HG02588 (cell line): Measurements from ENCODE around the gene FAM114A2.
A peak's percentile ranks its signal among the peaks of the same experiment; 100 is the strongest.
"Not testable (repeated sequence)": the region's sequence is repeated elsewhere in the genome, so short reads cannot be mapped to it uniquely, and the experiment has no call there.

Experiments
- ATAC-seq: cut with Tn5 transposase; IDR thresholded peaks from one replicate; pipeline ENCODE4 v1.9.1; 2021; ENCODE audit warnings: mild to moderate bottlenecking, moderate library complexity; ENCODE audit not compliant: unreplicated experiment

Gene FAM114A2

DNA sequence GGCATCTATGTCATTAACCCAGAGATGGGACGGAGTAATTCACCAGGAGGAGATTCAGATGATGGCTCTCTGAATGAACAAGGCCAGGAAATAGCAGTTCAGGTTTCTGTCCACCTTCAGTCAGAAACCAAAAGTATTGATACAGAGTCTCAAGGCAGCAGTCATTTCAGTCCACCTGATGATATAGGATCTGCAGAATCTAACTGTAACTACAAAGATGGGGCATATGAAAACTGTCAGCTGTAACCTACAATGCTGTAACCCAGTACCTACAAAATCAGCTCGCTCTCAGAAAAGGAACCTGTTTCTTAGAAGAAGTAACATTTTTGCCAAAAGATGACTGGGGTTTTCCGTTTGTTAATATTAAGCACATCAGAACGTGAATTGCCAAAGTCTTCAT, 14.8 kb upstream of the FAM114A2 start:
- ATAC-seq, result no peak

DNA sequence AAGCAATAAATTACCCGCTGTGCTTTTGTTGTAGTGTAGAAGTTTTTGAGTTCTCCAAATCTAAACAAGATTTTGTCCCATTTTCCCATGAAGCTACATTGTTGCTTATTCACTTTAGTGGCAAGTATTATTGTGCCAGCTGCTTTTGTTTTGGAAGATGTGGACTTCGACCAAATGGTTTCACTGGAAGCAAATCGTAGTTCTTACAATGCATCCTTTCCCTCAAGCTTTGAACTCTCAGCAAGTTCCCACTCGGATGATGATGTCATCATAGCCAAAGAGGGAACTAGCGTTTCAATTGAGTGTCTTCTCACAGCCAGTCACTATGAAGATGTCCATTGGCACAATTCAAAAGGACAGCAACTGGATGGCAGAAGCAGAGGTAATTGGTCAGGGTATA, 10.9 kb upstream of the FAM114A2 start:
- ATAC-seq, result no peak

DNA sequence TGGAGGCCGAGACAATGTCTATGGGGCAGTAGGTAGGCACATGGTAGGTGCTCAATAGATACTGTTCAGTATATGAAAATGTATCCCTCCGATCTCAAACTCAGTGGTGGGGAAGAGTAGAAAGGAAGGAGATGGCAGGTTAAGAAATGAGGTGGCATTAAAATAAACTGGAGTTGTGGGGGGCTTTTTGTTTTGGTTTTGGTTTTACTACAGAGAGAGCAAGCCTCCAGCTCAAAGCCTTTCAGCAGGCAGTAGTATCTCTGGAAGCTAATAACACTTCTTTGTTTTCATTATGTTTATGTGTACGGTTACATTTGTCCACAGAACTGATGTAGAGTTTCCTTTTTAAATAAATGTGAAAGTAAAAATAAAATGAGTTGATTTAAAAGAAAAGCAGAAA, 8.6 kb upstream of the FAM114A2 start:
- ATAC-seq, result no peak

DNA sequence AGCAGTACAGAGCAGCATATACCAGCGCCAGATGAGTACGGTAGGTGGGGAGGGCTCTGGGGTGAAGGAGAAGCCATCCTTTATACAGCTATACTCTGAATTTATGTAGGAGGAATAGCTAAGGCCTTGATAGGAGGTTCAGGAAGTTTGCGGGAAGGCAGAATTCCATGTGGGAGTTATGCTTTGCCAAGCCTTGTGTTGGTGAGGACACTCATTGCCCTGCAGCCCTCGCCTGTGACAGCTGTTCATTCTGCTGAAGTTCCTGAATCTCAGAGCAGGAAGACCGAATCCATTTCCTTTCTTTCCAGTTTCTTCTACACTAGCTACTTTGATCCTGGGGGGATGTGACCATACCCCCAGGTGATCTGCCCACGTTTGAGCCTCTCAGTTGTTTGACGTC, 7.8 kb upstream of the FAM114A2 start:
- no peak for ATAC-seq

DNA sequence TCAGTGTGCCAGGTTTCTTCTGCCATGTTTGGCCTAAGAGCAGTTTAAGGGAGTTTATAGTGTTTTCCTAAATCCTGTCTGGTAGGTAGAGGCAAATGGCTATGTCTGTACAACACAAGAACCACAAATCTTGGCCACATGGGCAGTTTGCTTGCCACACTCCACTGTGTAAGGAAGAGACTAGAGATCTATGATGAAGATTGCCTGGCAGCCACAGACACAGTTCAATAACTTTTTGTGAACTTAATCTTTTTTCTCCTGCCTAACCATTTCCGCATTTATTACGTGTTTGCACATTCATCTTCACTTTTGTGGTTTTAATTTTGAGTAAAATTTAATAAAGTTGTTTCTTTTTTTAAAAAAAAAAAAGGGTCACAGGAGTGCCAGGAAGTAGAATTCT, 5.9 kb upstream of the FAM114A2 start:
- ATAC-seq, result no peak

DNA sequence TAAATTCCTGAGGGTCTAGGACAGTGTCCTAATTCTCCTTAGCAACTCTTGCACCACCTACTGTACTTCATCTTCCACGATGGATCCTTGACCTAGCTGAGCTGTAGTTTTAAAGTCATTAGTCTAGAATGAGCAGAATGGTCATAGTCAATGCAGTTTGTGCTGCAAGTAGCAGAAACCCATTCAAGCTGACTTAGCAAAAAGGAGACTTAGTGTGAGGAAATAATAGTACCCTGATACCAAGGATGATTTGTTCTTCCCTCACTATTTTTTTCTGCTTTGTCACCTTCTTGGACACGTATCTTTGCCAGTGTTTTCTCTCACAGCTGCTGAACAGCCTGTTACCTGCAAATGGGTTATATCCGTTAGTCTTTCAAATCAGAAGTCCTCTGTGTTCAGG, 5.4 kb upstream of the FAM114A2 start:
- ATAC-seq, result no peak

DNA sequence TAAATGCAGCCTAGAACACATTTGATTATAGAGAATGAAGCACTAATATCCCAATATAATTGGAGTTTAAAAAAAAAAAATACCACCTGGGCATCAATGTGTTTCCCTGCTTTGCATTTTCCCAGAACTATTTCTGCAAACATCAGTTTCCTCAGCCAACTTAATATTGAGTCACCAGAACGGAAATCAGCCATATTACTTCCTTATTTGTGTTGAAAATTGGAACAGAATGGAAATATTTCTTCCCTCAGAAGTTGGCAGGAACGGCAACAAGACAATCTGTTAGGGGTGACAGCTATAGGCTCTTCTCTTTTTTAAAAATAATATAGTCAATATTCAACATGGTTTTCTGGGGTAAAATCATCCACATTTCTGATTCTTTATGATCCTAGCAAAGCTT, 4.1 kb upstream of the FAM114A2 start:
- no peak for ATAC-seq

DNA sequence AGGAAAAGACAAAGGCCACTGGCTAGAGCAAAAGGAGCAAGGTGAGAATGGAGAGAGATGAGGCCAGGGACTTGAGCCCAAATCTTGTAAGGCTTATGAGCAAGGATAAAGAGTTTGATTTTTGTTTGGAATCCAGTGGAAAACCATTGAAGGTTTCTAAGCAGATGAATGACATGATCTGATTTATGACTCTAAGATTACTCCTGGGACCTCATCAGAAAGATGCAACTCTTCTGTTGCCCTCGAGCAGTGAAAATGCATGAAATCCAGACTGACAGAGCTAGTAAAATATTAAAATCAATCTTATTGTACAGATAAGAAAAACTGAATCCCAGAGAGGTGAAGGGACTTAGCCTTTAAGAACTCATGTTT, 734 bp upstream of the FAM114A2 start:
- ATAC-seq, result no peak

DNA sequence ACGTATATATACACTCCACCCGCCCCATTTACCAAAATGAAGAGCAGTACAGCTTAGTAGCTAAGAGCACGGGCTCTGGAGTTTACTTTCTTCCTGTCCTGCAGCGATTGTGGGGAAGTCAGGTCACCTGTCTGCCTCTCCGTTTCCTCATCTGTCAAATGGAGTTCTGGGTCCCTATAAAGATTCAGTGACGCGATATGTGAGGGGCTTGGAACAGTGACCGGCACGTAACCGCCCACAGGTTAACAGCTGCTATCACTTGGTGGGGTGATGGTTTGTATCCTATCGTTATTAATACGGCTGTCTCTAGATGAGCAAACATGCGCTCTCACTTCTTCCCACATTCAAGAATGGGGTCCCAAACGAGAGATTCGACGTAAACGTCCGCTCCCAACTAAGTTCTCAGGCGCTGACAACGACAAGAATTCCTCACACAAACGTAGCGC, 426 bp downstream of the FAM114A2 start:
- ATAC-seq, result peak; percentile 45

DNA sequence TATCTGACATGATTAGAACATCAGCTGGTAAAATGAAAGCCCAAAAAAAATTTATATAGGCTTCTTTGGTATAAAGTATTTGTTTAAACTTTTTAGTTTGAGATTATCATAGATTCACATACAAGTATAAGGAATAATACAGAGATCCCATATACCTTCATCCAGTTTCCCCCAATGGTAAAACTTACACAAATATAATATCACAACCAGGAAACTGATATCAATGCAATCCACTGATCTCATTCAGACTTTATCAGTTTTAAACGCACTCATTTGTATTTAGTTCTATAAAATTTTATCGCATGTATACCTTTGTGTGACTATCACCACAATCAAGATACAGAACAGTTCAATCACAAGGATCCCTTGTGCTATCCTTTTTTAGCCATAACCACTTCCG, 3.8 kb downstream of the FAM114A2 start:
- ATAC-seq, result no peak

DNA sequence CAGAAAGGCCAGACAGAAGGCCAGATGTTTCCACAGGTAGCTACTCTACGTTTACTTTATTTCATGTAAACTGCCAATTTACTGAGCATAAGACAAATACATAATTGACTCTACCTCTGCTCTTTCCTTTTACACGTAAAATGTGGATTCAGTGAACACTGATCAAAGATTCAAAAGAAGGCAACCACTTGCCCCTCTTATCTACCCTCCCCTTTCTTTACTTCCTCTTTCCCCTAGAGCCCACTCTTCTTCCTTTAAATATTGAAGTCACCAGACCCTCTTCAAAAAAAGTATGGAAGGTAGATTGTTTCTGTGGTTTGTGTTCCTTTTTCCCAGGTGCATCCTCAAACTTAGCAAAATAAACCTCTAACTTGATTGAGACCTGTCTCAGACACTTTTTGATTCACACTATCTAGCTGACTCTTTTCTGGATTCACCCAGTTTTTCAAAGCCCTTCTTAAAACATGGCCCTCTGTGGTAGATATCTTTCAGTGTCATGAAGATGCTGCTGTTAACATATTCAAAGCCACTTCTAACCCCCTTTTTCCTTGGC, 6.7 kb downstream of the FAM114A2 start:
- ATAC-seq, result no peak

DNA sequence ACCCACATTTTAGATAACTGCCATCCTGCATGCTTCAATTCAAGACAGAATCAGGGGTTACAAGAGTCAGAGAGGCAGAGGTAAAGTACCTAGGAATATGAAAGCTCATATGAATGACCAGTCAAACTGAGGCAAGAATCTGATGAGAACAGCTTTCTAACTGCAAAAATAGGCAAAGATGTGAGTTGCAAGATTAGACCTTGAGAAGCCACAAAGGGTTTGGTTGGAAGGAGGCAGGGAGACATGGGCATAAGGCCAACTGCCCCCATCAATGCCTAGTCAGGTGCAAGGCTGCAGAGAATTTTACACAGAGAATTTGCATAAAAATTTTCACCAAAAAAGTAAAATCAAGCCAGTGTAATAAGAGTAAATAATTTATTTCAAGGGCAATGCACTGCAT, 12.8 kb downstream of the FAM114A2 start:
- no peak for ATAC-seq

DNA sequence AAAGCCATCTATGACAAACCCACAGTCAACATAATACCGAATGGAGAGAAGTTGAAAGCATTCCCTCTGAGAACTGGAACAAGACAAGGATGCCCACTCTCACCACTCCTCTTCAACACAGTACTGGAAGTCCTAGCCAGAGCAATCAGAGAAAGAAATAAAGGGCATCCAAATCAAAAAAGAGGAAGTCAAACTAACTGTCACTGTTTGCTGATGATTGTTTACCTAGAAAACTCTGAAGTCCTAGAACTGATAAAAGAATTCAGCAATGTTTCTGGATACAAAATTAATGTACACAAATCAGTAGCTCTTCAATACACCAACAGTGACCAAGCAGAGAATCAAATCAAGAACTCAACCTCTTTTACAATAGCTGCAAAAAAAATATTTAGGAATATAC, 19.8 kb downstream of the FAM114A2 start:
- not testable (repeated sequence) for ATAC-seq

DNA sequence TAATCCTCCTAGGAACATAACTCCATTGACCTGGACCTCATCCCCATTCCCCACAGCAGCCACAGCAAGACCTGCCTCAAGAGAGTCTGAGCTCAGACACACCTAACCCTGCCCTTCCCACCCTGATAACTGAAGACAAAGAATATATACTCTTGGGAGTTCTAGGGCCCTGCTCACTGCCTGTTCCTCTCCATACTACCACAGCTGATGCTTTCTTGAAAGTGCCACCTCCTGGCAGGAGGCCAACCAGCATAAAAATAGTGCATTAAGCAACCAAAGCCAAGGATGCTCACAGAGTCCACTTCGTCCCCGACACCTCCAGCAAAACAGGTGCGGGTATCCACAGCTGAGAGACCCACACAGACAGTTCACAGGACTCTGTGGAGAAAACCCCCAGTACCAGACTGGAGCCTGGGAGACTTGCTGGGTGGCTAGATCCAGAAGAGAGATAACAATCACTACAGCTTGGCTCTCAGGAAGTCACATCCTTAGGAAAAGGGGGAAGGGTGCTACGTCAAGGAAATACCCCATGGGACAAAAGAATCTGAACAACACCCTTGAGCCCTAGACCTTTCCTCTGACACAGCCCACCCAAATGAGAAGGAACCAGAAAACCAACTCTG, 23.5 kb downstream of the FAM114A2 start:
- no peak for ATAC-seq

DNA sequence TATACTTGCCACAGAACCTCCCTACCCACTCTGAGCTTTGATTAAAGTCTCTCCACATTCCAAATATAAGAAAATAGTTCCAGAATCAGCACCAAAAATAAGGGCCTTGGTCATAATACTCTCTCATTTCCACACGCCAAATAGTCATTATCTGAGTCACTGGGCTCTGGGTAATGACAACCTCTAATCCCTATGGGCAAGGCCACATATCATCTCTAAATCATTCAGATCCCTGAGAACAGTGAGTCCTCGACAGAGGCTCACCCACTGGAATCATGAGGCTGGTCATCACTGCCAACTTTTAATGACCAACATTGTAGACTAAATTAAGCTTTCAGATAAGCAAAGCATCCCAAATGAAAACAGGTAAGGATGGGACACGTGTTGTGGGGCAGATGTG, 28.1 kb downstream of the FAM114A2 start:
- ATAC-seq, result no peak

DNA sequence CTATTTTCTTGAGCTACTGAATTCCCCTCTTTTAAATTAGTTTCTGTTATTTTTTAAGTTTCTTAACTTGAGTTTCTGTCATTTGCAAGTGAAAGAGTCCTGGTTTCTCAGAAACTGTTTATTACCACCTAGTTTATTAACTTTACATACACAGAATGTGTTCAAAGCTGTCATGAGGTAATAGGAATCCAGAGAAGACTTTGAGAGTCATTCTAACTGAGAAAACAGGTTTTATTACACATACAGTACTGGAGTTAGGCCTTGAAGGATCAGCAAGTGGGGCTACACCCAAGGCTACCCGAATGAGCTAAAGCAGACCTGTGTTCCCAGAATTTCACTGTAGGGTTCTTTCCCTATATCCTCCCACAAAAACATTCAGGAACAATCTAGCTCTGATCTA, 33.1 kb downstream of the FAM114A2 start:
- ATAC-seq, result peak; percentile 60

DNA sequence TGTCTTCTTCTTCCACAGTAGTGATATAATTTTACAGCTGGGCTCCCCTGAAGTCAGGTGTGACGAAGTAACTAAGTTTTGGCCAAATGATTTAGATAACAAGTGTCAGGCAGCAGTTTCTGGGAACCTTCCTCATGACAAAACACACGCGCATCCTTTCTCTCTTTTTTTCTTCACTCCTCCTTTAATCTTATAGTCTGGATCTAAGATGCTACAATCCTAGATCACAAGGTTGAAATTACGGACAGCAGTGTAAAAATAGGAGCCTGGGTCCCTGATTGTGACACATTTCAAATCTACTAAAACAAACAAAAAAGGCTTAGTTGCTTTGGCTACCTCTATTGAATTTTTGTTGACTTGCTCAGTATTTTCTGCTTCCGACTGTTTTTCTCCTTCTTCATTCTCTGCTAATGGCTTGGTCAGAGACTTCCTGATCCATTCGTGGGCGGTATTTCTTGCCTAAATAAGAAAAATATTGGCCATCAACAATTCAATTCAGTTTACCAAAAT, 36.1 kb downstream of the FAM114A2 start:
- no peak for ATAC-seq

DNA sequence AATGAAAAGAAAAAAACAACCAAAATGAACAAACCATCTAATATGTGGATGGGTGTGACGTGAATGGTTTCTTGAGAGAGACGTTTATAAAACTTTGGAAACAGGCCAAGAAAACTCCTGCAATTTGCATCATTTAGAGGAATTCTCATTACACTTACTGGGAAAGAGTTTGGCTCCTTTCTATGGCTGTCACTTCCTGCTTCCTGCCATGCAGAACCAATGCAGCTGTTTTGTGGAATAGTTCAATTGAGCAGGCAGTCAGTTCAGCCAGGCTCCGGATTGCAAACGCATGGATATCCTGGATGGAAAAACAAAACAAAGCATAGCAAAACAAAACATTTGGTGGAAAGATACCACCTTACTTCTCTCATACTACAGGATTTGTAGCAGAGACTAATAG, 36.6 kb downstream of the FAM114A2 start:
- ATAC-seq, result no peak

DNA sequence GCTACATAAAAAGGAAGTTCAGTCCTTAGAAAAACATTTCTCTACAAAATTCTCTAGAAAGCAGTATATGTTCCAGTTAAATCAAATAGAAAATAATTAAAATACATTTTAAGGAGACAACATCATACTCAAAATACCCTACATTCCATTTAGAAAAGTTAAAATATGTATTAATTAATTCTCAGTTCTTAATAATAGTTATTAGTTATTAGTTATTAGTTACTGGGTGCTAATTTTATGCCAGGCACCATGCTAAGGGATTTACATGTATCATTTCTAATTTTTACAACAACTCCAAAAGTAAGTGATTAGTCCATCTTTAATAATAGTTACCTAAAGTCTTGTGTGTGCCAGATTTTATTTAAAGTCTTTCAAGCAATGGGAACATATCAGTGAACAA, 38.0 kb downstream of the FAM114A2 start:
- ATAC-seq, result no peak

DNA sequence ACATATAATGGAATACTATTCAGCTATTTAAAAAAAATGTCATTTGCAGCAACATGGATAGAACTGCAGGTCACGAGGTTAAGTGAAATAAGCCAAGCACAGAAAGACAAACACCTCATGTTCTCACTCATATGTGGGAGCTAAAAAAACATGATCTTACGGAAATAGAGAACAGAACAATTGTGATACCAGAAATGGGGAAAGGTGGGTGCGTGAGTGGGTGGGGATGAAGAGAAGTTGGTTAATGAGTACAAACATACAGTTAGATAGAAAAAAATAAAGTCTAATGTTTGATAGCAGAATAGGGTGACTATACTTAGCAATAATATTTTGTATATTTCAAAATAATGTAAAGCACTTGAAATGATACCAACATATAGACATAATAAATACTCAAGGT, 38.7 kb downstream of the FAM114A2 start:
- no peak for ATAC-seq

DNA sequence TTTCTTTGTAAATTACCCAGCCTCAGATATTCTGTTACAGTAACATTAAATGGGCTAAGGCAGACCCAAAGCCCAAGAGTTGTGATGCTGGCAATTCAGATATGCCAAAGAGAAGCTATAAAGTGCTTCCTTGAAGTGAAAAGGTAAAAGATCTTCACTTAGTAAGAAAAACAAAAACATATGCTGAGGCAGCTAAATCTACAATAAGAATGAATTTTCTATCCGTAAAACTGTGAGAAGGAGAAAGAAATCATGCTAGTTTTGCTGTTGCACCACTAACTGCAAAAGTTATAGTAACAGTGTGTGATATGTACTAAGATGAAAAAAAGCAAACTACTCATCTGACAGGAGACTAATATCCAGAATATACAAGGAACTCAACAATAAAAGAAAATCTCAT, 39.9 kb downstream of the FAM114A2 start:
- ATAC-seq, result no peak

DNA sequence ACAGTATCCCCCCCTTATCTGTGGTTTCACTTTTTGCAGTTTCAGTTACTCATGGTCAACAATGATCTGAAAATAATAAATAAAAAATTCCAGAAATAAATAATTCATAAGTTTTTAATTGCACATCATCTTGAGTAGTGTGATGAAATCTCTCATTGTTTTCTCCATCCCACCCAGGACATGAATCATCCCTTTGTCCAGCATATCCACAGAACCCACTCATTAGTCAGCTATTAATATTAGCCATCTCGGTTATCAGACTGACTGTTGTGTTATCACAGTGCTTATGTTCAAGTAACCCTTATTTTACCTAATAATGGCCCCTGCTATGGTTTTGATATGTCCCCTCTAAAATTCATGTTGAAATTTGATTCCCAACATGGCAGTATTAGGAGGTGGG, 40.7 kb downstream of the FAM114A2 start:
- no peak for ATAC-seq

DNA sequence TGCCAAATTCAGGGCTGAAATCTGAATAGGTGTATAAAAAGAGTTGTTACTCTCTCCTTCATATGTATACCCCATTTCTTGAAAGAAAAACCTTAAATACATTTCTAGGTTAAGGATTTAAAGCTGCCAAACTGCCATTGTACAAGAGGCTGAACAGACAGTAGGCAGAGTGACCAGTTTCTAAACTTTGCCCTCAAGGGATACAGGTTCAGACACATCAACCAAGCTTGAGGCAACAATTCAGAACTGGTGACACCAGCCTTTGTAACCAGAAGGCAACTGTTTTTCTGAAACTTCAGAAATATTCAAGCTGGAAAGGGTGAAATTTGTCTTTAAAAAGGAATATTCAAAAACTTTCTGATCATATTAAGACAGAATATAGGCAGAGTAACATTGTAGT, 47.5 kb downstream of the FAM114A2 start:
- ATAC-seq, result no peak
